ENCODE measurements around the gene LRRK2.

- TF ChIP-seq CTCF (IDR thresholded peaks at IDR 0.05; ENCODE audit: low read depth, low read length) (no peak), EZH2phosphoT487 (IDR thresholded peaks at IDR 0.05; ENCODE audit: low read depth) (no peak)
These were observed 1.2 kb upstream of the LRRK2 start for GRCh38 chr12:40223646-40224045.
